Brain microvascular endothelial cell (primary cell): ENCODE measurements around the gene GRM8.

ENCODE experiments used
- DNase-seq: peaks from one replicate; pipeline ENCODE4 v3.0.0-alpha.2; 2020
- H3K27ac ChIP-seq: fragments of 250-450 bp; sonication (Bioruptor Pico); 2 replicates; pipeline ENCODE4 v1.5.1; 2020; ENCODE audit warnings: mild to moderate bottlenecking, moderate library complexity
- H3K27me3 ChIP-seq: fragments of 250-450 bp; sonication (Bioruptor Pico); replicated peaks from 2 replicates; pipeline ENCODE4 v1.5.1; 2020; ENCODE audit warnings: mild to moderate bottlenecking
- H3K36me3 ChIP-seq: fragments of 250-450 bp; sonication (Bioruptor Pico); replicated peaks from 2 replicates; pipeline ENCODE4 v1.5.1; 2020; ENCODE audit warnings: mild to moderate bottlenecking
- H3K4me3 ChIP-seq: 2 replicates; pipeline ENCODE4 v1.5.1; 2011; ENCODE audit warnings: low read depth, mild to moderate bottlenecking, control low read depth, low read length, moderate library complexity
- in situ Hi-C: cut with HindIII; loops from 2 replicates; pipeline ENCODE4 v1.10.0; 2017; ENCODE audit warnings: low sequenced_read_pairs, low pct_ligation_motif_present
- TF ChIP-seq, protein P1 (sequence below): IDR thresholded peaks from 2 replicates; pipeline ENCODE4 v1.5.1; 2011; ENCODE audit warnings: low read depth, mild to moderate bottlenecking, moderate library complexity, low read length, control low read depth, inconsistent platforms; ENCODE audit errors: missing control alignments

The GRM8 gene

GRCh38 chr7:126768836-126769235, 483.9 kb downstream of the GRM8 start:
- TF ChIP-seq, protein P1, sequence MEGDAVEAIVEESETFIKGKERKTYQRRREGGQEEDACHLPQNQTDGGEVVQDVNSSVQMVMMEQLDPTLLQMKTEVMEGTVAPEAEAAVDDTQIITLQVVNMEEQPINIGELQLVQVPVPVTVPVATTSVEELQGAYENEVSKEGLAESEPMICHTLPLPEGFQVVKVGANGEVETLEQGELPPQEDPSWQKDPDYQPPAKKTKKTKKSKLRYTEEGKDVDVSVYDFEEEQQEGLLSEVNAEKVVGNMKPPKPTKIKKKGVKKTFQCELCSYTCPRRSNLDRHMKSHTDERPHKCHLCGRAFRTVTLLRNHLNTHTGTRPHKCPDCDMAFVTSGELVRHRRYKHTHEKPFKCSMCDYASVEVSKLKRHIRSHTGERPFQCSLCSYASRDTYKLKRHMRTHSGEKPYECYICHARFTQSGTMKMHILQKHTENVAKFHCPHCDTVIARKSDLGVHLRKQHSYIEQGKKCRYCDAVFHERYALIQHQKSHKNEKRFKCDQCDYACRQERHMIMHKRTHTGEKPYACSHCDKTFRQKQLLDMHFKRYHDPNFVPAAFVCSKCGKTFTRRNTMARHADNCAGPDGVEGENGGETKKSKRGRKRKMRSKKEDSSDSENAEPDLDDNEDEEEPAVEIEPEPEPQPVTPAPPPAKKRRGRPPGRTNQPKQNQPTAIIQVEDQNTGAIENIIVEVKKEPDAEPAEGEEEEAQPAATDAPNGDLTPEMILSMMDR = no peak
- in situ Hi-C loops = no loop called here

DNA sequence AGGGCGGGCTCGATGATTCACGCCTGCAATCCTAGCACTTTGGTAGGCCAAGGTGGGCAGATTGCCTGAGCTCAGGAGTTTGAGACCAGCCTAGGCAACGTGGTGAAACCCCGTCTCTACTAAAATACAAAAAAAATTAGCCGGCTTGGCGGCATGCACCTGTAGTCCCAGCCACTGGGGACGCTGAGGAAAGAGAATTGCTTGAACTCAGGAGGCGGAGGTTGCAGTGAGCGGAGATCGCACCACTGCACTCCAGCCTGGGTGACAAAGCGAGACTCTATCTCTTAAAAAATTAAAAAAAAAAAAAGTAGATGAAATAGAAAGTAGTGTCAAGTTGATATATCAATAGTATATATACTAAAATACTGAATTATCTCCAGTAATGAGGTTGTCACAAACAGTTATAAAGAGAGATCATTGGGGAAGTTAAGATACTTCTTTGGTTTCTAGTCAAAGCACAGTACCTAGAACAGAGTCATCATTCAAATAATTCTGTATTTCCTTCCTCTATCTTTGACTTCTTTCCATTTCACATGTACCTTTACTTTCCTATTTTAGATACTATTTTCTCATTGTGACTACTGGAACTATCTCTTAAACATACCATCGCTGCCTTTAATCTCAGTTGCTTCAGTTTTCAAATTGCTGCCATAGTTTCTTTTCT, 491.7 kb downstream of the GRM8 start:
- TF ChIP-seq, protein P1 = no peak
- DNase-seq = no peak
- Histone ChIP-seq H3K27me3 (no peaks in the 10 kb centered on the region), H3K36me3 (no peaks in the 10 kb centered on the region), H3K4me3 (no peak overlapping the region), H3K27ac (no peak overlapping the region)
- in situ Hi-C loops = no loop called here

More at GRCh38 chr7:126768836-126769235, 483.9 kb downstream of the GRM8 start:
- H3K27me3 ChIP-seq = no peaks in the 10 kb centered on the region
- no peak overlapping the region for H3K4me3 ChIP-seq
- H3K36me3 ChIP-seq = no peaks in the 10 kb centered on the region
- H3K27ac ChIP-seq = no peak overlapping the region
- DNase-seq = peak; percentile 20

DNA sequence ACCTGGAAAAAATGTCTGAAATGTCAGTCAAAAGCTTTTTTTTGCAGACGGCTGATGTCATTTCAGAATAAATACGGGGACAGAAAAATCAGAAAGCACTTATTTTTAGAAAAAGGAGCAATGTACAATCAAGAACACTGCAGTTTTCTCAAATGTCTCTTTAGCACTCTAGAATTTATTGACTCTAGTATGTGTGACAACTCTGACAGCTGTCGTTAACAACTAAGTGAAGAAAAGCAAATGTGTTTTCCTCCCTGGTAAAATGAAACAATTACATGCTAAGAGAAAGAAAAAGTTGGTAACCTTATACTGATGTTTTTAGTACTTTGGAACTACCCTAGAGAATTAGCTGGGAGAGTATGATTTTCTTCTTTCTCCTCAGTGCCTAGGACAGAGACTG, 497.4 kb downstream of the GRM8 start:
- H3K4me3 ChIP-seq = no peak overlapping the region

DNA sequence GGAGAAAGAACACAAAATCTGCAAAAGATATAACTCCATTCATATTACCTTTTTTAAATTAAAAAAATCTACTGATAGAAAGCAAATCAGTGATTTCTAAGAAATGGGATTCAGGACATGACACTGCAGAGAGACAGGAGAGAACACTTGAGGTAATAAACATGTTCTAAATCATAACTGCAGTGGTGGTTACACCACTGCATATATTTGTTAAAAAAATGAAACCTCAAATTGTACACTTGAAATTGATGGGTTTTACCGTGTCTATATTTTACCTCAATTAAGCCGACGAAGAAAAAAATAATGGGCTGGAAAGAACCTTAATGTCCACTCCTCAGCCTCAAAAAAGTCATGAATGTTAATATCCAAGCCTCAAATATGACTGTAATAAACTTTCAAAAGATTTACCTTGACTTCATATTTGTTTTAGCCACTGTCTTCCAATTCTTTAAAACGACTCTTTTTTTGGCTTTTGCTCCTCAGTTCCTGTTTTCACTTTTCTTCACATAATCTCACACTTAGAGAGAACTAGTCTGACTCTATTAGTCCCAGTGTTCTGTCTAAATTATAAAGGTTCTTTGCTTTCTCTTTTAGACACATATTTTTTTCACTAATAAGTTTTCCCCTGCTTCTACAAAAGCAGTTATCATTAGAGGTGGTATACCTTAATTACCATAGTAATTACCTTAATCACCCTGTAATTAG, 502.4 kb downstream of the GRM8 start:
- in situ Hi-C loops = no loop called here
- TF ChIP-seq, protein P1 = no peak

More for the DNA sequence above, 497.4 kb downstream of the GRM8 start:
- in situ Hi-C loops = no loop called here
- H3K36me3 ChIP-seq = no peaks in the 10 kb centered on the region
- no peaks in the 10 kb centered on the region for H3K27me3 ChIP-seq
- H3K27ac ChIP-seq = no peak overlapping the region
- DNase-seq = no peak
- TF ChIP-seq, protein P1 = no peak

DNA sequence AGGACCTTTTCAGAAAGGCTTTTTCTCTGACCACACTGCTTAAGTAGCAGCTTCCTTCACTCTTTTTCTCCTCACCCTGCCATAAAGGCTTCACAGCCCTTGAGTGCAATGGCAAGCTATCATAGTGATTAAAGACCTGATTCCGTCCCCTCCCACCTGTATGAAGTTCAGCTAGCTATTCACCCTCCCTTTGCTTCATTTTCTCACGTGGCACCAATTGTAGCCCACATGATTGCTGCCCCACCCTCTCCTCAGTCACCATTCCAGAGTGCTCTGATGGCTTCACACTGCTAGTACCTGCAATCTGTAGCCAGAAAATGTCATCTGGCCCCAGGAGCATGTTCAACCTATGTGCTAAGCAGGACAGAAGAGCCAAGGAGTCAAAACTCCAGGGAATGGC, 523.8 kb downstream of the GRM8 start:
- in situ Hi-C loops = no loop called here
- Histone ChIP-seq H3K36me3 (no peaks in the 10 kb centered on the region), H3K4me3 (no peak overlapping the region), H3K27me3 (no peaks in the 10 kb centered on the region), H3K27ac (no peak overlapping the region)
- DNase-seq = no peak
- TF ChIP-seq, protein P1 = no peak

More for the DNA sequence above, 502.4 kb downstream of the GRM8 start:
- no peak for DNase-seq
- H3K27ac ChIP-seq = no peak overlapping the region
- no peaks in the 10 kb centered on the region for H3K27me3 ChIP-seq
- H3K36me3 ChIP-seq = no peaks in the 10 kb centered on the region
- H3K4me3 ChIP-seq = no peak overlapping the region
